ENCODE results near the gene SORCS1.

- TF ChIP-seq CTCF (IDR thresholded peaks at IDR 0.05) (no peak), EZH2 (IDR thresholded peaks at IDR 0.05; ENCODE audit: borderline replicate concordance, insufficient read depth, low read depth, low read length, poor library complexity, severe bottlenecking) (no peak)
These were observed 131.7 kb downstream of the SORCS1 start for GRCh38 chr10:107032700-107033401.
